ENCODE measurements around the gene MFN1.

MFN1 gene

GRCh38 chr3:179376474-179376873 lies 29.0 kb downstream of the MFN1 start:
- no peak for DNase-seq
- Histone ChIP-seq H3K4me1 (ENCODE audit: insufficient read depth, low read length) (no peaks in the 10 kb centered on the region), H4K20me1 (ENCODE audit: insufficient read depth, low read length) (no peaks in the 10 kb centered on the region), H3K27me3 (ENCODE audit: insufficient read depth, low read length, poor library complexity) (no peaks in the 10 kb centered on the region), H3K4me3 (ENCODE audit: low read depth in 1 of 2, low read length in 2 of 2) (no peak overlapping the region), H3K9me3 (ENCODE audit: insufficient read depth, low read length, severe bottlenecking) (no peaks in the 10 kb centered on the region), H3K79me2 (ENCODE audit: insufficient read depth, low read length) (no peaks in the 10 kb centered on the region), H3K36me3 (ENCODE audit: insufficient read depth, low read length) (peaks cover 51% of the 10 kb centered on the region; the same call in 1 of the 2 replicates), H3K4me2 (ENCODE audit: insufficient read depth, low read length) (no peak overlapping the region), H3K27ac (ENCODE audit: low read length) (no peak overlapping the region), H3K9ac (ENCODE audit: low read depth, low read length) (no peak overlapping the region), H2AFZ (ENCODE audit: low read depth, low read length) (no peak overlapping the region)
- ATAC-seq (ENCODE audit: insufficient read depth, low read depth) = no peak
- TF ChIP-seq CTCF (IDR thresholded peaks at IDR 0.05; ENCODE audit: borderline replicate concordance, extremely low read depth, low read length, poor library complexity, severe bottlenecking) = no peak
- TF ChIP-seq EZH2 (IDR thresholded peaks at IDR 0.05; ENCODE audit: borderline replicate concordance, low read depth, low read length, severe bottlenecking) = no peak

DNA sequence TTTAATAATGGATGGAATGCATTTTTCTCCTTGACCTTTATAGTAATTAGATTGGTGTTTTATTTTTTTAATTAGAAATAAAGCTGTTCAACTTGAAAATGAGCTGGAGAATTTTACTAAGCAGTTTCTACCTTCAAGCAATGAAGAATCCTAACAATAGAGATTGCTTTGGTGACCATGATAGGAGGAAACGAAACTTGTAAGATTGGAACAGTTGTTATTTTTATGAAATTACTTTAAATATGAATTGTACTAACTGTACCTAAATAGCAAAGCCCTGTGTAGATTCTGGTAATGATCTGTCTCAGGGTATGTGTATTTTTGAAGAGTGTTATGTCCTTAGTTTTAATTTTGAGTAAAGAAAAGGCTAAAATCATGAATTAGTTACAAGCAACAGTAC lies 44.4 kb downstream of the MFN1 start:
- DNase-seq = no peak
- H3K4me1 ChIP-seq (ENCODE audit: insufficient read depth, low read length) = no peaks in the 10 kb centered on the region
- H4K20me1 ChIP-seq (ENCODE audit: insufficient read depth, low read length) = no peaks in the 10 kb centered on the region
- H2AFZ ChIP-seq (ENCODE audit: low read depth, low read length) = no peak overlapping the region
- H3K4me2 ChIP-seq (ENCODE audit: insufficient read depth, low read length) = no peak overlapping the region
- H3K79me2 ChIP-seq (ENCODE audit: insufficient read depth, low read length) = no peaks in the 10 kb centered on the region
- no peaks in the 10 kb centered on the region for H3K9me3 ChIP-seq (ENCODE audit: insufficient read depth, low read length, severe bottlenecking)
- no peak overlapping the region for H3K4me3 ChIP-seq (ENCODE audit: low read depth in 1 of 2, low read length in 2 of 2)
- peaks cover 59% of the 10 kb centered on the region for H3K36me3 ChIP-seq (ENCODE audit: insufficient read depth, low read length)
- H3K27ac ChIP-seq (ENCODE audit: low read length) = no peak overlapping the region
- no peak for ATAC-seq (ENCODE audit: insufficient read depth, low read depth)
- no peak for TF ChIP-seq EZH2 (IDR thresholded peaks at IDR 0.05; ENCODE audit: borderline replicate concordance, low read depth, low read length, severe bottlenecking)
- no peak for TF ChIP-seq CTCF (IDR thresholded peaks at IDR 0.05; ENCODE audit: borderline replicate concordance, extremely low read depth, low read length, poor library complexity, severe bottlenecking)
- H3K27me3 ChIP-seq (ENCODE audit: insufficient read depth, low read length, poor library complexity) = no peaks in the 10 kb centered on the region
- H3K9ac ChIP-seq (ENCODE audit: low read depth, low read length) = no peak overlapping the region

DNA sequence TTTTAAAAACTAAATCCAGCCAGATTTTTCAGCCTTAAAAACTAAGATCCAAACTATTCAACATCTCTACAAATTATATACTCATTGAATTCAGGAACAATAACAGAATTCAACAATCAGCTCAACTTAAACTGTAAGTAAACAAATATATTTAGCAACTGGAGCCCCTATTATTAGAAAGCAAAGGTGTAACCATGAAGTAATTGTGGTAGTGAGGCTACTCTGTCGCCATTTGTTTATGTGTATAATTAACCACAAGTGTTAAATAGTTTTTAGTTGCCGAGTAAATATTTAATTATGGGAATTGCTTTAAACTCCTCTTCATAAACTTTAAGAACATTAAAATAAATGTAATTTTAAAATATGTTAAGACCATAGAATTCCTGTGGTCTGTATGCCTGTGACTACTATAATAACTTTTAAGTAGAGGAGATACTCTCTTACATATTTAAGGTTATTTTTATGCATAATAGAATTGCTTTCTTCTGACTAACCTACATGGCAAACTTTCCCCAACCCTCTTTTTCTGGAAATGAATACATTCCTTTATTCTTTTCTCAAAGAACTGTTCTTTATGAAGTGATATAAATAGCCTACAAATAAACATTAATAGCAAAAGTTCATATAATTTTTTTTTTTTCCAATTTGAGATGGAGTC lies 51.2 kb downstream of the MFN1 start:
- H3K9me3 ChIP-seq (ENCODE audit: insufficient read depth, low read length, severe bottlenecking) = no peaks in the 10 kb centered on the region
- no peak for ATAC-seq (ENCODE audit: insufficient read depth, low read depth)
- no peaks in the 10 kb centered on the region for H4K20me1 ChIP-seq (ENCODE audit: insufficient read depth, low read length)
- H2AFZ ChIP-seq (ENCODE audit: low read depth, low read length) = no peak overlapping the region
- H3K4me1 ChIP-seq (ENCODE audit: insufficient read depth, low read length) = no peaks in the 10 kb centered on the region
- TF ChIP-seq CTCF (IDR thresholded peaks at IDR 0.05; ENCODE audit: borderline replicate concordance, extremely low read depth, low read length, poor library complexity, severe bottlenecking) = no peak
- no peak for TF ChIP-seq EZH2 (IDR thresholded peaks at IDR 0.05; ENCODE audit: borderline replicate concordance, low read depth, low read length, severe bottlenecking)
- no peak overlapping the region for H3K27ac ChIP-seq (ENCODE audit: low read length)
- H3K36me3 ChIP-seq (ENCODE audit: insufficient read depth, low read length) = peaks cover 49% of the 10 kb centered on the region
- no peaks in the 10 kb centered on the region for H3K79me2 ChIP-seq (ENCODE audit: insufficient read depth, low read length)
- H3K9ac ChIP-seq (ENCODE audit: low read depth, low read length) = no peak overlapping the region
- H3K4me3 ChIP-seq (ENCODE audit: low read depth in 1 of 2, low read length in 2 of 2) = no peak overlapping the region
- no peaks in the 10 kb centered on the region for H3K27me3 ChIP-seq (ENCODE audit: insufficient read depth, low read length, poor library complexity)
- no peak for DNase-seq
- H3K4me2 ChIP-seq (ENCODE audit: insufficient read depth, low read length) = no peak overlapping the region

All from DND-41 (cell line).